ENCODE results near the gene TAAR2.

GRCh38 chr6:132663661-132664060, 39.6 kb upstream of the TAAR2 start:
- TF ChIP-seq, protein P1, sequence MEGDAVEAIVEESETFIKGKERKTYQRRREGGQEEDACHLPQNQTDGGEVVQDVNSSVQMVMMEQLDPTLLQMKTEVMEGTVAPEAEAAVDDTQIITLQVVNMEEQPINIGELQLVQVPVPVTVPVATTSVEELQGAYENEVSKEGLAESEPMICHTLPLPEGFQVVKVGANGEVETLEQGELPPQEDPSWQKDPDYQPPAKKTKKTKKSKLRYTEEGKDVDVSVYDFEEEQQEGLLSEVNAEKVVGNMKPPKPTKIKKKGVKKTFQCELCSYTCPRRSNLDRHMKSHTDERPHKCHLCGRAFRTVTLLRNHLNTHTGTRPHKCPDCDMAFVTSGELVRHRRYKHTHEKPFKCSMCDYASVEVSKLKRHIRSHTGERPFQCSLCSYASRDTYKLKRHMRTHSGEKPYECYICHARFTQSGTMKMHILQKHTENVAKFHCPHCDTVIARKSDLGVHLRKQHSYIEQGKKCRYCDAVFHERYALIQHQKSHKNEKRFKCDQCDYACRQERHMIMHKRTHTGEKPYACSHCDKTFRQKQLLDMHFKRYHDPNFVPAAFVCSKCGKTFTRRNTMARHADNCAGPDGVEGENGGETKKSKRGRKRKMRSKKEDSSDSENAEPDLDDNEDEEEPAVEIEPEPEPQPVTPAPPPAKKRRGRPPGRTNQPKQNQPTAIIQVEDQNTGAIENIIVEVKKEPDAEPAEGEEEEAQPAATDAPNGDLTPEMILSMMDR (IDR thresholded peaks at IDR 0.05; ENCODE audit: insufficient read depth, low read depth, low read length): no peak
- TF ChIP-seq EZH2 (IDR thresholded peaks at IDR 0.05; ENCODE audit: insufficient read depth, low read length): no peak
